AG04450 (cell line): Measurements from ENCODE around the gene MLF1. TPM values are rescaled to one million over a fixed set of nuclear protein-coding genes. Genes with fewer than 3 reads are reported as not detected.

Experiments
- CTCF ChIA-PET: fragments of 300-600, 350-600 bp; formaldehyde crosslinking; extraction: SDS; loops from one replicate; lab custom pipeline; 2022; ENCODE audit warnings: antibody characterized with exemption, inconsistent platforms; lab: Charles Lee
- POLR2A ChIA-PET: fragments of 350-600 bp; formaldehyde crosslinking; extraction: SDS; loops from one replicate; lab custom pipeline; 2021; ENCODE audit warnings: antibody characterized with exemption, inconsistent platforms; lab: Yijun Ruan, JAX
- DNase-seq: peaks from one replicate; pipeline ENCODE4 v3.0.0-alpha.2; 2011; ENCODE audit warnings: low read depth, low spot score
- H3K27ac ChIP-seq: one replicate; pipeline ENCODE4 v1.5.1; 2012; ENCODE audit warnings: low read depth, low read length, control low read depth
- H3K27me3 ChIP-seq: one replicate; pipeline ENCODE4 v1.6.0; 2012; ENCODE audit warnings: low read length; ENCODE audit not compliant: control insufficient read depth, insufficient read depth
- H3K4me3 ChIP-seq: 2 replicates; pipeline ENCODE4 v1.5.1; 2011; ENCODE audit warnings: mild to moderate bottlenecking, low read depth, low read length, control low read depth
- H3K9me3 ChIP-seq: 2 replicates; pipeline ENCODE4 v1.5.1; 2012; ENCODE audit warnings: low read length; ENCODE audit not compliant: control insufficient read depth, insufficient read depth
- polyA plus RNA-seq: library from polyadenylated mRNA; depleted of rRNA; stranded (reverse); fragments of >200 nt; gene quantifications from 2 replicates; pipeline ENCODE4 v1.2.3, GENCODE V29; 2011
- TF ChIP-seq, protein P1 (sequence below): IDR thresholded peaks from 2 replicates; pipeline ENCODE4 v1.5.1; 2011; ENCODE audit warnings: low read depth, low read length, control low read depth, inconsistent platforms

Gene MLF1
- polyA plus RNA-seq, 1 experiment = 10.1 TPM

DNA sequence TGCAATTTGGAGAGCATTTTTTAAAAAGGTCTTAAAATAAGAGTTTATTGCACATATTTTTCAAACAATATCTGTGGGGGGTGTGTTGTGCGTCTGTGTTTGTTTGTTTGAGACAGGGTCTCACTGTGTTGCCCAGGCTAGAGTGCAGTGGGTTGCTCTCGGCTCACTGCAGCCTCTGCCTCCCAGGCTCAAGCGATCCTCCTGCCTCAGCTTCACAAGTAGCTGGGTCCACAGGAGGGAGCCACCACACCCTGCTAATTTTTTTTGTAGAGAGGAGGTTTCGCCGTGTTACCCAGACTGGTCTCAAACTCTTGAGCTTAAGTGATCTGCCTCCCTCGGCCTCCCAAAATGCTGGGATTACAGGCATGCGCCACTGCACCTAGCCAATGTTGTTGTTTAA is 2.7 kb downstream of the MLF1 start:
- TF ChIP-seq, protein P1, sequence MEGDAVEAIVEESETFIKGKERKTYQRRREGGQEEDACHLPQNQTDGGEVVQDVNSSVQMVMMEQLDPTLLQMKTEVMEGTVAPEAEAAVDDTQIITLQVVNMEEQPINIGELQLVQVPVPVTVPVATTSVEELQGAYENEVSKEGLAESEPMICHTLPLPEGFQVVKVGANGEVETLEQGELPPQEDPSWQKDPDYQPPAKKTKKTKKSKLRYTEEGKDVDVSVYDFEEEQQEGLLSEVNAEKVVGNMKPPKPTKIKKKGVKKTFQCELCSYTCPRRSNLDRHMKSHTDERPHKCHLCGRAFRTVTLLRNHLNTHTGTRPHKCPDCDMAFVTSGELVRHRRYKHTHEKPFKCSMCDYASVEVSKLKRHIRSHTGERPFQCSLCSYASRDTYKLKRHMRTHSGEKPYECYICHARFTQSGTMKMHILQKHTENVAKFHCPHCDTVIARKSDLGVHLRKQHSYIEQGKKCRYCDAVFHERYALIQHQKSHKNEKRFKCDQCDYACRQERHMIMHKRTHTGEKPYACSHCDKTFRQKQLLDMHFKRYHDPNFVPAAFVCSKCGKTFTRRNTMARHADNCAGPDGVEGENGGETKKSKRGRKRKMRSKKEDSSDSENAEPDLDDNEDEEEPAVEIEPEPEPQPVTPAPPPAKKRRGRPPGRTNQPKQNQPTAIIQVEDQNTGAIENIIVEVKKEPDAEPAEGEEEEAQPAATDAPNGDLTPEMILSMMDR = no peak
- H3K27me3 ChIP-seq = no peaks in the 10 kb centered on the region
- H3K9me3 ChIP-seq = no peaks in the 10 kb centered on the region
- no peak for DNase-seq
- no peak overlapping the region for H3K27ac ChIP-seq
- no peak overlapping the region for H3K4me3 ChIP-seq
- ChIA-PET POLR2A (no interaction called here), CTCF (interaction anchor here (1.6 kb wide), 1 partner anchor 139 kb away, joined by 3 read pairs; no protein-coding TSS in a partner anchor)

DNA sequence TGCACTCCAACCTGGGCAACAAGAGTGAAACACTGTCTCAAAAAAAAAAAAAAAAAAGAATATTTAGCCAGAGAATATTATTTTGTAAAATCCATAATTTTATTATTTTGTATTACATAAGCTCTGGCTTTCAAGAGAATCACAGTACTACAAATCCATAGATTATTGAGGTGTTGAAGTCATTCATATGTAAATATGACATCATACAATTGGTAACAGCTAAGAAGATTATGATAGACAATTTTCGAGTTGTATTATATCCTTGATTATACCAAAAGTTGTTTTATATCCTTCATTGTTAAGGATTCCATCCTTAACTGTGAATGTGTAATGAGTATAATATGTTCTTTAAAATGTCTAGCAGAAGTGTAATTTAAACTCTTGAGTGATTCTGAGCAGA is 3.7 kb downstream of the MLF1 start:
- POLR2A ChIA-PET = no interaction called here
- no peaks in the 10 kb centered on the region for H3K9me3 ChIP-seq
- no peak for DNase-seq
- CTCF ChIA-PET = interaction anchor here (1.6 kb wide), 1 partner anchor 140 kb away, joined by 3 read pairs; no protein-coding TSS in a partner anchor
- no peaks in the 10 kb centered on the region for H3K27me3 ChIP-seq
- H3K27ac ChIP-seq = no peak overlapping the region
- no peak overlapping the region for H3K4me3 ChIP-seq
- TF ChIP-seq, protein P1 = no peak

DNA sequence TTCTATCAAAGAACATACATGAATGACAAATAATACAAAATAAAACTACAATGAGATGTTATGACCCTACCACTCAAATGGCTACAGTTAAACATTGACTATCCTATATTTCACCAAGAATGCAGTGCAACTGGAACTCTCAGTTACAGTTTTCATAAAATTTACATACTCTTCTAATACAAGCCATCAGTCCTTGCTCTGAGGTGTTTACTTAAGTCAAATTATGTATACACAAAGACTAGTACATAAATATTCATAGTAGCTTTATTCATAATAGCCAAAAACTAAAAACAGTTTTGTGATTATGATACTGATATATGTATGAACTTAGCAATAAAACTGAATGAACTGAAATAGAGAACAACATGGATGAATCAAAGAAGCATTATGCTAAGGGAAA is 19.2 kb downstream of the MLF1 start:
- H3K27ac ChIP-seq = no peak overlapping the region
- H3K27me3 ChIP-seq = no peaks in the 10 kb centered on the region
- no peak overlapping the region for H3K4me3 ChIP-seq
- POLR2A ChIA-PET = interaction anchor here (0.6 kb wide), 1 partner anchor 61 kb away, joined by 5 read pairs; no protein-coding TSS in a partner anchor
- CTCF ChIA-PET = no interaction called here
- no peaks in the 10 kb centered on the region for H3K9me3 ChIP-seq
- no peak for DNase-seq
- TF ChIP-seq, protein P1 = no peak

DNA sequence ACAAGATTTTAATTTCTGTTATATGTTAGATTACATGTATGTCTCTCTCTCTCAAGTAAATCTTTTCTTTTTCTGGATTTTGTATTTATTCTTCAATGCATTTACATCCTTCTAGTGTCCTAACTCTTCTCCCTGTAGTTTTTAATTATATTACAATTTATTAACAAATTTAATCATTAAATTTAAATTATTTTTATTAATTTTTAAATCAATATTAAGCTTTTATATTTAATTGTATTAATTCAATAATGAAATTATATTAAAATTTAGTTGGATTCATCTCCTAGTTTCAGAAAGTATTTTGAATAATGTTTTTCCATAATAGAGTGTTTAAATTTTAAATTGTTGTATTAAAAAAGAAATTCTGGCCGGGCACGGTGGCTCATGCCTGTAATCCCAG is 29.8 kb downstream of the MLF1 start:
- TF ChIP-seq, protein P1 = no peak
- CTCF ChIA-PET = interaction anchor here (0.6 to 1.2 kb wide), 3 partner anchors 167 to 1386 kb away, joined by 3 read pairs; no protein-coding TSS in a partner anchor
- POLR2A ChIA-PET = no interaction called here
- H3K4me3 ChIP-seq = no peak overlapping the region
- no peaks in the 10 kb centered on the region for H3K27me3 ChIP-seq
- no peaks in the 10 kb centered on the region for H3K9me3 ChIP-seq
- no peak for DNase-seq
- no peak overlapping the region for H3K27ac ChIP-seq

DNA sequence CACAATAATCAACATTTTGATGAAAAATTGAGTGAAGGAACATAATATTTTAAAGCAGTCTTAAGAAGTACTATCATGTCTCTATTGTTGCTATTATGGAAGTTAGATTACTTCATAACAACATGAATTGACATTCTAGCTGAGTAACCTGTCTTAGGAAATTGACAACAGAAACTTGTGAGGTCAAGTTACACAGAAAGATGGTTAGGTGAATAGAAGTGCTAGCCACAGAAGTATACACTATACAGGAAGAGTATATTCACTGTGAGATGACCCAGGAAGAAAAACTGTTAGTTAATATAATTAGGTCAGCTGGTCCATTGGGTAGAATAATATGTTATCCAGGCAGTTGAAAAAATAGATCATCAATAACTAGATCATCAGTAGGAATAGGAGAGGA is 31.2 kb downstream of the MLF1 start:
- no peak for DNase-seq
- Histone ChIP-seq H3K4me3 (no peak overlapping the region), H3K27me3 (no peaks in the 10 kb centered on the region), H3K9me3 (no peaks in the 10 kb centered on the region), H3K27ac (no peak overlapping the region)
- CTCF ChIA-PET = interaction anchor here (0.5 to 0.7 kb wide), 3 partner anchors 192 to 493 kb away, joined by 3 to 5 read pairs (median 4); partner anchors contain the start of gene RSRC1
- TF ChIP-seq, protein P1 = no peak
- POLR2A ChIA-PET = no interaction called here
